HG02571 (cell line): ENCODE measurements around the gene CHST6.
A peak's percentile ranks its signal among the peaks of the same experiment; 100 is the strongest.
"Not testable (repeated sequence)": the region's sequence is repeated elsewhere in the genome, so short reads cannot be mapped to it uniquely, and the experiment has no call there.

Source experiments
- ATAC-seq: cut with Tn5 transposase; IDR thresholded peaks from one replicate; pipeline ENCODE4 v1.9.1; 2021; ENCODE audit warnings: mild to moderate bottlenecking, moderate library complexity; ENCODE audit not compliant: unreplicated experiment

CHST6 gene

DNA sequence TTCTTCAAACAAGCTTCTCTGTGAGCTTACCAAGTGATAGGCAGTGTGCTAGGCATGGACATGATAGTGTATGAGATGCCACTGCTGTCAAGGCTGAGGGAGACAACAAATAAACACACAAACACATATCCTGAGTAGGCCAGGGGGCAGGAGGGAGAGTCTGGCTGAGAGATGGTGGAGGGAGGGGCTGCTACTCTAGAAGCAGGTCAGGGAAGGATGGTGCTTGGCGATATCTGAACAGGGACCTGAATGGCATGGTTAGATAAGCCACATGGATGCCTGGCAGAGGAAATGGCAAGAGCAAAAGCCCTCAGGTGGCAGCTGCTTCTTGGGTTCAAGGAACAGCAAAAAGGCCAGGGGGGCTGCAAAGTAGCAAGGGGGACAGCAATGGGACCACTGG, 8.6 kb upstream of the CHST6 start:
- no peak for ATAC-seq

DNA sequence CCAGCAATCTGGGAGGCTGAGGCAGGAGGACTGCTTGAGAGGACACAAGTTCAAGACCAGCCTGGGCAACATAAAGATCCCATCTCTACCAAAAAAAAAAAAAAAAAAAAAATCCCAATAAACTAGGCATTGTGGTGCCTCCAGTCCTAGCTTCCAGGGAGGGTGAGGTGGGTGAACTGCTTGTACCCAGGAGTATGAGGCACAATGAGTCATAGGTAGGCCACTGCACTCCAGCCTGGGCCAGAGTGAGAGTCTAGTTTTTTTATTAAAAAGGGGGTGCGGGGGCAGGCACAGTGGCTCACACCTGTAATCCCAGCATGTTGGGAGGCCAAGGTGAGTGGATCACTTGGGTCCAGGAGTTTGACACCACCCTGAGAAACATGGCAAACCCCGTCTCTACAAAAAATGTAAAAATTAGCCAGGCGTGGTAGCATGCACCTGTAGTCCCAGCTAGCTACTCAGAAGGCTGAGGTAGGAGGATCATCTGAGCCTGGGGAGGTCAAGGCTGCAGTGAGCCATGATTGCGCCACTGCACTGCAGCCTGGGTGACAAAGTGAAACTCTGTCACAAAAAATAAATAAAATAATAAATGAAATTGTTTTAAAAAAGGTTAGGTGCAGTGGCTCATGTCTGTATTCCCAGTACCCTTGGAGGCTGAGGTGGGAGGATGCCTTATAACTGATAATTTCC, 7.8 kb upstream of the CHST6 start:
- ATAC-seq, result no peak

DNA sequence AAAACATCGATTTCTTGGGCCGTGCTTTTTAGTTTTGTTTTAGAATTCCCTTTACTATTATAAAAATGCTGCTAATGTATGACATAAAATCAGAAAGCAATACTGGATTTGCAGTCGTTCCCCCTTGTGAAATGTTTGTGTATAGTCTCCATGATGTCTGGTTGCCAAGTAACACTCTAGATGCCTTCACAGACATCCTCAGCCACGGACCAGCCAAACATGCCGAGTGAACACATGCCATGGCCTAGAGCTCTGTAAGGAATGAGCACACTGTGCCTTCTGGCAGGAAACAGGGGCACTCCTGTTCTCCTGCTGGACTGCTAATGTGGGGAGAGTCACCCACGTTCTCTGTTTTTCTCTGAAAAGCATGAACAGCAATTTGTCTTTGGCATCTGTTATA, 6.6 kb upstream of the CHST6 start:
- ATAC-seq, result not testable (repeated sequence)

DNA sequence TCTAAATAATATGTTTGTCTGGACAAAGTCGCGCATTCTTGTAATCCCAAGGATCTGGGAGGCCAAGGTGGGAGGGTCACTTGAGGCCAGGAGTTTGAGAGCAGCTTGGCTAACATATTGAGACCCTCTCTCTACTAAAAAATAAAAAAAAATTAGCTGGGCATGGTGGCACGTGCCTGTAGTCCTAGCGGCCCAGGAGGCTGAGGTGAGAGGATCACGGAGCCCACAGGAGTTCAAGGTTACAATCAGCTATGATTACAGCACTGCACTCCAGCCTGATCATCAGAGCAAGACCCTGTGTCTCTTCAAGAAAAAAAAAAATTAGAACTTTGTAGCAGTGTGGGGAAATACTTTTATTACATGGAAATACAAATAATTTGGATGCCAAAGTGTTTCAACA, 6.1 kb upstream of the CHST6 start:
- no peak for ATAC-seq

DNA sequence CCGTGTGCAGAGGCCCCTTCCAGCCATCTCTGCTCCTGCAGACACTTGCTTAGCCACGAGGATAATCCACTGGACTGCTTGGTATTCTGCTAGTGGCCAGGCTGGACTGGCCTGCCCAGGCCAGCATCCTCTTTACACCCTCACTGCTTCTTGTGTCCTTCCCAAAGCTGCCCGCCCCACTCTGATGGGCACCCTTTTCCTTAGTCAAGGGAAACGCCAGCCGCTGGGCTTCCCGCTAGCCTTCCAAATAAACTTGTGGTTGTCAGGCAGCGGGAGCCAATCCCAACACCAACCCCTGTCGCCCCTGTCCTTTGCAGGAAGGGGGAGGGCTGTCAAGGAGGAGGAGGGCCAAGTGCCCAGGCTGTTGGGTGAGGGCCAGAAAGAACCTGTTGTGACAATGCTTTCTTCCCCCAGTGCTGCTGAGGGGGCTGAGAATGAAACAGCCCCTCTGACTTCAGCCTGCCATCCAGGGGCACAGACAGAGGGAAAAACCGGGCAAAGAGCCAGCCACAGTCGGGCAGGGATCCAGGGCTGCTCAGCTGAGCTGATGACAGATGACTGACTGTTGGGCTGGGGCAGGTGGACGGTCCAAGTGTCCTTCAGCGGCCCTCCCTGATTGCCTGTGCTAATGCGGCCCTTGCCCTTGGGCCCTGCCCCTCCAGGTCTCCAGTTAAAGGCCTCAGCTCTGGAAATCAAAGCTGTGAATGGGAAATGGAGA, 3.5 kb upstream of the CHST6 start:
- ATAC-seq, result not testable (repeated sequence)

DNA sequence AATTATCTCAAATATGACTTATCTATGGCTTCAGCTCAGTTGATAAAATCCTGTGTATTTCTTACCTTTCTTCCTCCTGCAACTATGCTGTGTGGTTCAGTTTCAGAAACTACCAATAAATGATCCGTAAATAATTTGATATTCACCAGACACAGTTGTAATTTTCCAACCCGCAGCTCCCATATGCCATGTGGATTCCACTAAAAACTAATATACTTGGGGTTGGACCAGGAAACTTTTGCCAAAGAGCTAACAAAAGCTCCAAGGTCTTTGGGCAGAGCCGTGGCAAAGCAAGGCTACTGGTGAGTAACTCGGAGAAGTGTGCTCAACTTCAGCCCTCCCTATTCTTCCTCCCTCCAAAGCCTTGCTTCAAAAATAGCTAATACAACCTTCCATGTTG, 2.3 kb upstream of the CHST6 start:
- no peak for ATAC-seq

DNA sequence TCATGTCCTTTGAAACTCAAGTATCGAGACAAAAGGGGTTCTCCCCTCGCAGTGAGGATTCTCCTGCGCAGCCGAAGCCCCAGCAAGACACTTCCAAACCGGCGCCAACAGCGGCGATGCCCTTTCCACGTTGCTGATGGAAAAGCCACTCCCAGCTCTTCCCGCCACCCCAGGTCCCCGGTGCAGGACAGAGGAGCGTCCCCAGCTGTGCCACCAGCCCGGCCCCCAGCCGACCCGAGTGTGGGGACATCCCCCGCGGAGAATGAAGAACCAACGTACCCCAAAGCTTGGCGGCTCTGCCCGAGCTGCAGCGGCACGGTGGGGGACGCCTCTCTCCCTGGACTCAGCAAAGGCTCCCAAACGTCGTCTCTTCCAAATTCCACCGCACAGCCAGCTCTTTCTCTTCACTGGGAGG, 573 bp downstream of the CHST6 start:
- ATAC-seq, result no peak

DNA sequence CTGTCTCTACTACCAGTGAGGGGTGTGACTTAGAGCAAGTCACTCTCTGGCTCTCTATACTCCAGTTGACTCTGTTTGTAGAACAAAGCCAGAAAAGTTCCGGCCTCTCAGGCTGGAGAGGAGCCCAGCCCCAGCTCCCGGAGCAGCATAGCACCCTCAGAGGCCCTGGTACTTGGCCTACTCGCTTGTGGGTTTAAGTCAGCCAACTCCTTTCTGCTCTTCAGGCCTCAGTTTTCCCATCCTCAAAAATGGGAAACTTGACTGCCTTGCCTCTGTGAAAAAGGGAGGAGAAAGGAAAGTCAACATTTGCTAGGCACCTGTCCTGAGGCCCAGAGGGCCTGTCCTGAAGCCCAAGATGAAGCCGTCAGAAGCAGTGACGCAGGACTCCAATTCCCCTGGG, 1.1 kb downstream of the CHST6 start:
- no peak for ATAC-seq

DNA sequence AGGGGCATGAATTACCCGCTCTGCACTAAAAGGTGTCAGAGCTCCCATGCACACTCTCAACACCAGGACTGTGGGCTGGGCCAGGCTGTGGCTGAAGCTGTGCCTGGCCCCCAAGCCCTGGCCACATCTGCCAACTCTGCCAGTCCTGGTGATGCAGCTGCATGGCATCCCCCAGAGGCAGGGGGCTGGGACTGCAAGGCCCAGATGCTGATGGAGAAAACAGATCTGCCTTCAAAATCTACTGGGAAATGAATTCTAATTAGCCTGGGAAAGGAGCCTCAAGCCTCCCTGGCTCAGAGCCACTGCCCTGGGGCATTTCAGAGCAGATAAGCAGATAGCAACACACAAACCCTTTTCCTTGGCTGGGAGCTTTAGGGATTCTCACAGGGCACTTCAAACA, 3.4 kb downstream of the CHST6 start:
- ATAC-seq, result no peak

DNA sequence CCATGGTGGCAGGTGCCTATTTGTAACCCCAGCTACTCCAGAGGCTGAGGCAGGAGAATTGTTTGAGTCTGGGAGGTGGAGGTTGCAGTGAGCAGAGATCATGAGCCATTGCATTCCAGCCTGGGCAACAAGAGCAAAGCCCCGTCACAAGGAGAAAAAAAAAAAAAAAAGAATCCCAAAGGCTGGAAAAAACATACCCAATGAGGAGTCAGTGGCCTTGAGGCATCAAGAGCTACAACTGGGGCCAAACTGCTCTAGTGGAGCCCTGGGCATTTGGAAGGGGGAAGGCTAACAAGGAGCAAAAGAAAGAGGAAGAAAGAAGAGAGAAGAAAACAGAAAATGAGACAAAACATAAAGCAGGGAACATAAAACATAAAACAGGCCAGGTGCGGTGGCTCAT, 6.9 kb downstream of the CHST6 start:
- ATAC-seq, result no peak

DNA sequence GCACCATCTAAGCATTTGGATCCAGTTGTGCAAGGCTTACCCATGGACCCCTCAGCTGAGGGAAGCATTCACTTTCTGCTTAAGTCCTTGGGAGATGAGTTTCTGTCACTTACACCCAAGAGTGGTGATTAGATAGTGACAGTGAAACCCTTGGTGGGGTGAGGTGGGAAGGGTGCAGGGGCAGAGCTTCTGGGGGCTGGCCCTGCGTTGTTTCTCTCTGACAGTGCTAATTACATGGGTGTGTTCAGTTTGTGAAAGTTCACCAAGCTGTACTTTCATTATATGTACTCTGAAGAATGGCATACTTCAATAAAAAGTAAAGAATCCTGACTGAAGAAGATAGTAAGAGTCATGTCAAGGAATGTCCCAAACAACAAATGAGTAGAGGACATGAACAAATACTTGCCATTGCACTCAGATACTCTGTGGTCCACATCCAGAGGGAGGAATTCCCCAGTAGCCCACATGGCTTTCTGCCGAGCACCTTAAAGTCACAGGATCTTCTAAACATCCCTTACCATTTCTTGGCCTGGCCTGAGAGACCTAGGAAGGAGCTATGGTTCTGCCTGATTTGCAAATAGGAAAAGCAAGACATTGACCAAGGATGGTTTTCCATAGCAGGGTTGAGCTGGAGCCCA, 8.4 kb downstream of the CHST6 start:
- ATAC-seq, result peak; percentile 66

DNA sequence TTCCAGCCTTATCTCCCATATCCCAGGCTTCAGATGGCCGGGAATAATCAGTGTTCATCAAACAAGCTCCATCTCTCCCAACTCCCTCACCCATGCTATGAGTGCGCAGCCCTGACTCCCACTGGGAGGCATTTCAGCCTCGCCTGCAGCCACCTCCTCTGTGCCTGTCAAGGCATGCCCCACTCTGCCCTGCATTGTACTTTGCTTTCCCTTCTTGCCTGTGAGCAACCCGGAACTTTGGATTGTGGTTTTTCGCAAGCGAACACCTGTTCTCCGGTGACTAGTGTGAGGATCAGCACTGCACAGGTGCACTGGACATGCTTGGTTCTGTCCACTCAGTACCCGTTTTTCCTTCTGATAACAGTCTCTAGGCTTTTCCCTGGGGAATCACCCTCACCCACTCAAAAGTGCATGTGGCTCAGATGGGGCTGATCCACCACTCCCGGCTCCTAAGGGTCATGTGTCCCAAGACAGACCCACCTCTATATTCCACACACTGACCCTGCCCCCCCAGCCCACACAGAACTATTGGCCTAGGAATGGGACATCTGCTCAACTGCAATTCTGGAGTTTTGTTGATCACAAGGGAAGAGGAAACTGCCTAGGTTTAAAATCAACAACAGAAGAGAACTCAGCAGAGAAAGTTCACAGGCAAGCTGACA, 9.1 kb downstream of the CHST6 start:
- no peak for ATAC-seq

DNA sequence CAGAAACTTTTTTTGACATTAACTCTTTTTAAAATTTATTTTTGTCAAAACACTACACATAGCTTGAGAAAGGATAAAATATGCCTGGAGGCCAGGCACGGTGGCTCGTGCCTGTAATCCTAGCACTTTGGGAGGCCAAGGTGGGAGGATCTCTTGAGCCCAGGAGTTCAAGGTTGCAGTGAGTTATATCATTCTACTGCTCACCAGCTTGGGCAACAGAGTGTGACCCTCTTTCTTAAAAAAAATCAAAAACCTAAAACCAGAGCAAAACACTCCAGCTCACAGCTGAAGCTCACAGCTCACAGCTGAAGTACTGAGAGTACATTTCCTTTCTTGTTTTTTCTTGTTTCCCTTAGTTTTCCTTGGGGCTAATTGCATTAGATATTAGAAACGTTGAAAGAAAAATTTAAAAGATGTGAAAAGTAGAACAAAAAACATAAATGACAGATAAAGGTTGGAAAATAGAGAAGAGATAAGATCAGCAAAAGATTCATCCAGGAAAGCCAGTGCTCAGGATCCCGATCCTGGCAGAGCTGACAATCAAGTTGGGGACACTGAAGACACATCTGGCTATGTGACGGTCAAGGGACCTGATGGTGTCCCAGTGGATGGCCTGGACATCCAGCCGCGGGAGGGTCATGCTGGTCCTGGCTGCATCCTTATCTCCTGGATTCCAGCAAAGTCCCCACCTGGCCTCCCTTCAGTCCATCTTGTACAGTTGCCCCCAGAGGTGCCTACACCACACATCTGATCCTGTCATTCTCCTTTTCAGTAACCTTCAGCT, 9.8 kb downstream of the CHST6 start:
- no peak for ATAC-seq

DNA sequence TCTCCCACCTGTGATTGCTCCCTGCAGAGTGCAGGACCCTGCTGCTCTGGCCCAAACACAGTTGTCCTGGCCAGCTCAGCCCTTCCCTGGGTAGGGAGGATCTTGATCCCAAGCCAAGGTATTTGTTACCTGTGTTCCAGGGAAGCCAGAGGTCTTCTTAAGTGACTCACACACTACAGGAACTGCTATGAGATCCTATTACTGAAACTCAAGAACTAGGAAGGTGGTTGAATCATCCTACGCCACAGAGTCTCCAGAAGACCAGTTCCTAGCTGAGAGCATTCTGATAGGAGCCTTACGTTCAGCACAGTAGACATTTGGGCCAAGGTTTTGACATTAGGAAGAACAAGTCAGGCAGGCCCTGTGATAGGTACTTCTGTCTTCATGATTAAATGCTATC, 12.0 kb downstream of the CHST6 start:
- no peak for ATAC-seq

DNA sequence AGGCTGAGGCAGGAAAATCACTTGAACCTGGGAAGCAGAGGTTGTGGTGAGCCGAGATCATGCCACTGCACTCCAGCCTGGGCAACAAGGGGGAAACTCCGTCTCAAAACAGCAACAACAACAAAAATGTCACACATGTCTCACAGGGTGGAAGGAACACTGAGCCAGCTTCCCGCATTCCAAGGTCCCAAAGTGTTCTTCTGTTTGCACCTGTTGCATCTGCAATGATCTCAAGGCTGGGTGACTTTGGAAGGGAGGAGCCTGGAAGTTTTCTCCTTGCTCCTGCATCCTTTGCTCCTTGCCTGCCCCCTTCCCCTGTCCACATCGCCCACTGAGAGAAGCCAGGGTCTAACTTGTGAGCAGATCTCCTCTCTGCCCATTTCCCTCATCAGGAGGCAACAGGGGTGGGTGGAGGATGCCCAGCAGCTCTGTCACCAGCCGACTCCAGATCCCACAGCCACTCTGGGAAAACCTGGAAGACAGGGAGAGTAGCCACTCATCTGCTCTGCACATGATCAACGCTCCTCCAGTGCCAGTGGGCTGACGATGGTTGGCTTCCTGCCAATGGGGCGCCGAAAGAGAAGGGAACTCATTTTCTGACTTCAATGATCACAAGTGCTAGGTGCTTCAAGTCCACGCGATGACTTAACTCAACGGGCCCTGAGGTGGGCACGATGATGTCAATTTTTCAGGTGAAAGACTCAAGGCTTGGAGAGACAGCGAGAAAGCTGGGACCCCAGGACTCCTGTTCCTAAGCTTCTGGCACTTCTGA, 12.6 kb downstream of the CHST6 start:
- ATAC-seq, result no peak

DNA sequence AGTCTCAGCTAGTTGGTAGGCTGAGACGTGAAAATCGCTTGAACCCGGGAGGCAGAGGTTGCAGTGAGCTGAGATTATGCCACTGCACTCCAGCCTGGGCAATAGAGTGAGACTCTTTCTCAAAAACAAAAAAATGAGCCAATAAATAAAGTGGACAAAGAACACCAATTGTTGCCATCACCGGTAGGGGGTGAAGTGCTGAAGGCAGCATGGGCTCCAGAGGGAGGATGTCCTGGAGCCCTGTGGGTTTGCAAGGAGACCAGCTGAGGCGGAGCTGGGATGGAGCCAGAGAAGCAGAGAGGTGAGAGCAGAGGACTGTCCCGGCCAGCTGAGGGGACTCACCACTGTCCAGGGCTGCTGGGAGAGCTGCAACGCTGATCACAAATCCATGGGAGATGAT, 13.8 kb downstream of the CHST6 start:
- ATAC-seq, result no peak

DNA sequence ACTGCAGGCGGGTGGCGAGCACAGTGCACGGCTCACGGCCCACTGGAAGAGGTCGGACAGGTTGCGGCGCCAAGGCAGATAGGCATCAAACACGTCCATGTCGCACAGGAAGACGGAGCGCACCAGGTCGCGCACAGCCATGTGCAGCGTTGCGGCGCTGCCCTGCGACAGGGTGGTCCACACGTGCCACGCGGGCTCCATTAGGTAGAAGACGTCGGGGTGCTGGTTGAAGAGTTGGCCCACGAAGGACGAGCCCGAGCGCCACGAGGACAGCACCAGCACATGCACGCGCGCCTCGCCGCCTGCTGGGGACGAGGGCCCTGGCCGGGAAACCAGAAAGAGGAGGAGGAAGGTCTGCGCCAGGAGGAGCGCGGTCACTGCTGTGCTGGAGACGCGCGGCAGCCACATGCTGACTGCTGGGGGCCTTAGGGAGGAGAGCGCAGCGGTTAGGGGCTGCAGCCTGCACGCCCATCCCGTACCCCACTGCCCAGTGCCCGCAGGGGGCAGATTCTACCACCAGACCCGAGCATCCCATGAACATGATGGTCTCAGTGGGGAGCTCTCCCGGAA, 15.7 kb downstream of the CHST6 start:
- no peak for ATAC-seq

DNA sequence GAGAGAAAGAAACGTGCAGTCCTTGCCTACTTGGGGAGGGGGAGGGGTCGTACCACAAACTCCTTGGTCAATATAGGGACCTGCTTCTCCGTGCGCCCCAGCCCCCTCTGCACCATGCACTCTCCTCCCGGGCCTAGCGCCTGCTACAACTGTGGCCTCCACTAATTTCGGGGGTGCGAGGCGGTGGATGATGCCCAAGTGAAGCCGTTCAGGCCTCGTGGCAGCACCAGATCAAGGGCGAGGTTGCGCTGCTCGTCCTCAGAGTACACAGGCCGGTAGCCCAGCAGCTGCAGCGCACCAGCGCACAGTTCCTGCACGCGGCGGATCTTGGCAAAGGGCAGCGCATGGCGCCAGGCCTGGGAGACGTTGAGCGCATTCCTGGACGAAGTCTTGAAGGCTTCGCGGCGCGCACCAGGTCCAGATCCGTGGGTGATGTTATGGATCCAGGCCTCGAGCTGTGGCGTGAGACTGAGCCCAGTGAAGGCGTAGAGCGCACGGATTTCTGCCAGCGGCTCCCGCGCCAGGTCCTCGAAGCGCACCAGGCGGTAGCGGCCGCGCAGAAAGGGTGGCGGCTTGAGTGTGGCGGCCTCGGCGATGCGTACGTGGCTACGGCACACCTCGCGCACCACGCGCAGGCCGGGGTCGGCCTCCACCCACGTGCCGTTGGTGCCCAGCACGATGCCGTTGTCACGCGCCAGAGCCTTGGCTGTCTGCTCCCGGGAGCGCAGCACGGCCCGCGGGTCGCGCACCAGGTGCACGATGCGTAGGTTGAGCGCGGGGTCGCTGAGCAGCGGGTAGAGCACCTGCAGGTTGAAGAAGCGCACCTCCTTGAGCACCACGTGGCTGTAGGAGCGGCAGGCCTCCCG, 16.5 kb downstream of the CHST6 start:
- ATAC-seq, result no peak
